ENCODE data around the gene TF. TPM values are rescaled to one million over a fixed set of nuclear protein-coding genes. Genes with fewer than 3 reads are reported as not detected.

TF gene
- total and polyA plus RNA-seq, 2 of the 8 experiments (the other 6 are each of a cell fraction or from before 2014, with no cell fraction given): 0.02 to 0.26 TPM

DNA sequence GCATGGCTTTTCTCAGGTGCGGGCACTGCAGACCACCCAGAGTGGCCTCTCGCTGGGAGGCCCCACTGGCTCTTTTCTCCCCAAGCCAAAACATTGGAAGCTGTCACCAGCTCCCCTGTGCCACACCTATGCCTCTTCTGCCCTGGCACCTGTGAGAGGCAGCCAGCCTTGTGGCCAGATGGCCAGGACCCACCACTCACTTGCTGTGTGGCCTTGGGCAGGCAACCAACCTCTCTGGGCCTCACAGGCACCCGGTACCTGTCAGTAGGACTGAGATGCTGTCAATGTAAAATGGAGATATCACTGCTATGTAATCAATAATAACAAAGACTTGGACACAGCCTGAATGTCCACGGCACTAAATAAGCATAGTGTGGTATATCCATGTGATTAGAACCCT lies 96.0 kb downstream of the TF start:
- no peaks in the 10 kb centered on the region for H3K9me3 ChIP-seq (ENCODE audit: insufficient read depth in 2 of 2, low read depth in 1 of 2, low read length in 1 of 2)
- CTCF ChIA-PET (ENCODE audit: partially characterized antibody): interaction anchor here (1.1 to 2.4 kb wide), 3 partner anchors 9 to 24 kb away, joined by 3 to 21 read pairs (median 4); no protein-coding TSS in a partner anchor

More for the DNA sequence above, 96.0 kb downstream of the TF start:
- no peak overlapping the region for H3K4me2 ChIP-seq (ENCODE audit: insufficient read depth in 1 of 2, low read depth in 2 of 2, low read length in 2 of 2)
- H2BK120ac ChIP-seq (replicated peaks; ENCODE audit: low read depth, low read length): no peak overlapping the region
- H2AK5ac ChIP-seq (ENCODE audit: low read depth, low read length): no peak overlapping the region
- TF ChIP-seq, protein P1, sequence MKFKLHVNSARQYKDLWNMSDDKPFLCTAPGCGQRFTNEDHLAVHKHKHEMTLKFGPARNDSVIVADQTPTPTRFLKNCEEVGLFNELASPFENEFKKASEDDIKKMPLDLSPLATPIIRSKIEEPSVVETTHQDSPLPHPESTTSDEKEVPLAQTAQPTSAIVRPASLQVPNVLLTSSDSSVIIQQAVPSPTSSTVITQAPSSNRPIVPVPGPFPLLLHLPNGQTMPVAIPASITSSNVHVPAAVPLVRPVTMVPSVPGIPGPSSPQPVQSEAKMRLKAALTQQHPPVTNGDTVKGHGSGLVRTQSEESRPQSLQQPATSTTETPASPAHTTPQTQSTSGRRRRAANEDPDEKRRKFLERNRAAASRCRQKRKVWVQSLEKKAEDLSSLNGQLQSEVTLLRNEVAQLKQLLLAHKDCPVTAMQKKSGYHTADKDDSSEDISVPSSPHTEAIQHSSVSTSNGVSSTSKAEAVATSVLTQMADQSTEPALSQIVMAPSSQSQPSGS (IDR thresholded peaks at IDR 0.05; ENCODE audit: low read length): no peak
- no peaks in the 10 kb centered on the region for H4K20me1 ChIP-seq (replicated peaks in 1 of 2; ENCODE audit: control insufficient read depth in 1 of 2, insufficient read depth in 2 of 2, low read length in 2 of 2)
- H4K5ac ChIP-seq (ENCODE audit: insufficient read length, low read depth, low read length): no peak overlapping the region
- no peaks in the 10 kb centered on the region for H3K23me2 ChIP-seq (ENCODE audit: low read depth, low read length)
- H3K79me1 ChIP-seq (ENCODE audit: low read depth, low read length): no peaks in the 10 kb centered on the region
- H2BK5ac ChIP-seq (ENCODE audit: low read depth, low read length): no peak overlapping the region
- no peak overlapping the region for H2BK12ac ChIP-seq (ENCODE audit: low read depth, low read length)
- H3K56ac ChIP-seq (replicated peaks; ENCODE audit: insufficient read length, low read depth, low read length): no peak overlapping the region
- no peak overlapping the region for H2BK15ac ChIP-seq (ENCODE audit: low read length)
- H3K4me1 ChIP-seq (replicated peaks in 1 of 4; ENCODE audit: control insufficient read depth in 3 of 4, insufficient read depth in 4 of 4, low read length in 3 of 4): peaks cover 0 to 2% (median 0%) of the 10 kb centered on the region in 4 experiments; a peak in 1 of 7 replicates
- no peaks in the 10 kb centered on the region for H3K79me2 ChIP-seq (ENCODE audit: control insufficient read depth in 1 of 2, insufficient read depth in 2 of 2, low read length in 2 of 2)
- H3K14ac ChIP-seq (ENCODE audit: insufficient read length): no peak overlapping the region
- no peak for FAIRE-seq
- POLR2A ChIA-PET (ENCODE audit: partially characterized antibody): no interaction called here
- DNase-seq (ENCODE audit: low read depth in 1 of 2, low spot score in 2 of 2): no peak
- no peaks in the 10 kb centered on the region for H3K27me3 ChIP-seq (replicated peaks in 1 of 4; ENCODE audit: control insufficient read depth in 3 of 4, extremely low read depth in 1 of 4, insufficient read depth in 3 of 4, low read length in 3 of 4)
- no peak overlapping the region for H3K9ac ChIP-seq (replicated peaks in 1 of 4; ENCODE audit: extremely low read depth in 1 of 4, low read depth in 3 of 4, low read length in 3 of 4)
- no peak overlapping the region for H3K4ac ChIP-seq (replicated peaks; ENCODE audit: insufficient read length, low read depth, low read length)
- no peak overlapping the region; the same call in 1 of the 2 replicates for H4K8ac ChIP-seq (ENCODE audit: extremely low read depth, insufficient read depth, low read length)
- H2BK20ac ChIP-seq (ENCODE audit: low read length): no peak overlapping the region
- H3K4me3 ChIP-seq (ENCODE audit: extremely low read depth in 1 of 4, insufficient read depth in 2 of 4, low read depth in 3 of 4, low read length in 4 of 4): no peak overlapping the region
- no peak overlapping the region for H3K27ac ChIP-seq (ENCODE audit: low read depth, low read length)
- no peak overlapping the region for H2AFZ ChIP-seq (ENCODE audit: low read length)
- no peak overlapping the region for H3K18ac ChIP-seq (ENCODE audit: extremely low read depth, low read length)
- no peak overlapping the region for H3K23ac ChIP-seq (ENCODE audit: insufficient read length)
- H3K36me3 ChIP-seq (ENCODE audit: control insufficient read depth in 2 of 4, insufficient read depth in 4 of 4, low read length in 3 of 4): no peaks in the 10 kb centered on the region; a peak in 3 of 8 replicates
- no peak overlapping the region for H4K91ac ChIP-seq (replicated peaks; ENCODE audit: insufficient read length, low read length)
- 94% methylated on average over 2 of the region's 4 CpGs; no CpG with 5 or more reads in 1 of the 2 experiments for WGBS, 2 experiments (ENCODE audit: extremely low coverage in 1 of 2, insufficient coverage in 1 of 2, insufficient read length in 1 of 2, insufficient replicate concordance in 2 of 2, low coverage in 1 of 2, low lambda C conversion rate in 2 of 2, missing lambda C conversion rate in 1 of 2)
